ES-I3 (cell line): ENCODE measurements around the gene MRPS12.
"Not testable (repeated sequence)": the region's sequence is repeated elsewhere in the genome, so short reads cannot be mapped to it uniquely, and the experiment has no call there.

Source experiments
- H3K36me3 ChIP-seq: 2 replicates; pipeline ENCODE4 v1.6.1; 2013; ENCODE audit warnings: mild to moderate bottlenecking, low read length, control low read depth, moderate library complexity; ENCODE audit not compliant: insufficient read depth
- H3K4me1 ChIP-seq: 2 replicates; pipeline ENCODE4 v1.6.1; 2013; ENCODE audit warnings: mild to moderate bottlenecking, control low read depth, low read length; ENCODE audit not compliant: insufficient read depth
- H3K9ac ChIP-seq: 2 replicates; pipeline ENCODE4 v1.6.1; 2013; ENCODE audit warnings: low read depth, mild to moderate bottlenecking, low read length, moderate library complexity
- H3K9me3 ChIP-seq: 2 replicates; pipeline ENCODE4 v1.6.1; 2013; ENCODE audit warnings: mild to moderate bottlenecking, low read length, moderate library complexity; ENCODE audit not compliant: control insufficient read depth, insufficient read depth

The MRPS12 gene

DNA sequence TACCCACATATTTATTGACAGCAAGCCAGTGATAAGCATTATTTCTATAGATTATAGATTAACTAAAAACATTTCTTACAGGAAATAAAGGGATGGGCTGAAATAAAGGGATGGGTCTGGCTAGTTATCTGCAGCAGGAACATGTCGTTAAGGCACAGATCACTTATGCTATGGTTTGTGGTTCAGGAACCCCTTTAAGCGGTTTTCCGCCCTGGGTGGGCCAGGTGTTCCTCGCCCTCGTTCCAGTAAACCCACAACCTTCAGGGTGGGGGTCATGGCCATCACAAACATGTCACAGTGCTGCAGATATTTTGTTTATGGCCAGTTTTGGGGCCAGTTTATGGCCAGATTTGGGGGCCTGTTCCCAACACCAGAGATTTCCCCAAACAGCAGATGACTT lies 10.7 kb downstream of the MRPS12 start:
- not testable (repeated sequence) for H3K9ac ChIP-seq, H3K4me1 ChIP-seq, H3K9me3 ChIP-seq, H3K36me3 ChIP-seq

DNA sequence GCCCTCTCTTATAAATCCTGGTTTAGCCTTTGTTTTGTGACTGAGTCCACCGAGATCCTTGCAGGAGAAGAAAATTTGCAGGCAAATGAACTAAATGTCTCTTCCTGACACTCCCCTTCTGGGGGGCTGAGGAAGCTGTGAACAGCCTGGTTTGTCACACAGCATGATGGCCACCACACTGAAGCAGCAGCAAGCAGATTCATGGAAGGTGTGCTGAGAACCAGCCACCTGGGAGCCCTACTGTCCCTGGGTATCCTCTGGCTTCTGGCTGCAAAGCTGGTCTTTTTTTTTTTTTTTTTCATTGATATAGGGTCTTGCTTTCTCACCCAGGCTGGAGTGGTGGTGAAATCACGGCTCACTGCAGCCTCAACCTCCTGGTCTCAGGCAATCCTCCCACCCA lies 11.2 kb downstream of the MRPS12 start:
- no peaks in the 10 kb centered on the region for H3K36me3 ChIP-seq
- no peak overlapping the region for H3K9ac ChIP-seq
- H3K9me3 ChIP-seq: no peaks in the 10 kb centered on the region
- H3K4me1 ChIP-seq: no peaks in the 10 kb centered on the region

DNA sequence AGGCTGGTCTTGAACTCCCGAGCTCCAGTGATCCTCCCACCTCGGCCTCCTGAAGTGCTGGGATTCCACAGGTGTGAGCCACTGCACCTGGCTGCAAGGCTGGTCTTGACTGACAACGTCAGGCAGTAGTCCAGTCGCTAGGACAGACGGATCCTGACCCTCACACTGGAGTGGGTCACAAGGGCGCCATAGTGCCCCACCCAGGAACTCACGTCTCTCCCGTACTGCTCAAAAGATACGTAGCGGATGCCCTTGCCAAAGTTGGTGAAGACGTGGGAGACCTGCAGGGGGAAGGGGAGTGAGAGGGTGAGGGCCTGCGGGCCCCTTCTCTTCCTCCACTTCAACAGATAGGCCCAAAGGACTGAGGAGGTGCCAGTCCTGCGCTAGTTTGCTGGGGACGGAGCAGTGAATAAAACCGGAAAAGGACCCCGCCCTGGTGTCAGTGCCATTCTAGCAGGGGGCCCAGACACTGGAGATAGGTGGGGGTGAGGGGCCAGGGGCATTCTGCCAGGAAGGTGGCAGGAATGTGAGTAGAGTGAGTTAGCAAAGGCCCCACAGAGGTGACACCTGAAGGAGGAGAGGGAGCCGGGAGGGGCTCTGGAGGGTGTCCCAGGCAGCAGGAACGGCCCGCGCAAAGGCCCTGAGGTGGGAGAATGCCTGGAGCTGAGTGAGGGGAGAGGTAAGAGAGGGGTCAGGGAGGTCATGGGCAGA lies 11.9 kb downstream of the MRPS12 start:
- no peaks in the 10 kb centered on the region for H3K36me3 ChIP-seq
- no peak overlapping the region for H3K9ac ChIP-seq
- no peaks in the 10 kb centered on the region for H3K4me1 ChIP-seq
- no peaks in the 10 kb centered on the region for H3K9me3 ChIP-seq

GRCh38 chr19:38944981-38945506 lies 14.3 kb downstream of the MRPS12 start:
- Histone ChIP-seq H3K36me3 (no peaks in the 10 kb centered on the region), H3K4me1 (no peaks in the 10 kb centered on the region), H3K9ac (no peak overlapping the region), H3K9me3 (no peaks in the 10 kb centered on the region)

DNA sequence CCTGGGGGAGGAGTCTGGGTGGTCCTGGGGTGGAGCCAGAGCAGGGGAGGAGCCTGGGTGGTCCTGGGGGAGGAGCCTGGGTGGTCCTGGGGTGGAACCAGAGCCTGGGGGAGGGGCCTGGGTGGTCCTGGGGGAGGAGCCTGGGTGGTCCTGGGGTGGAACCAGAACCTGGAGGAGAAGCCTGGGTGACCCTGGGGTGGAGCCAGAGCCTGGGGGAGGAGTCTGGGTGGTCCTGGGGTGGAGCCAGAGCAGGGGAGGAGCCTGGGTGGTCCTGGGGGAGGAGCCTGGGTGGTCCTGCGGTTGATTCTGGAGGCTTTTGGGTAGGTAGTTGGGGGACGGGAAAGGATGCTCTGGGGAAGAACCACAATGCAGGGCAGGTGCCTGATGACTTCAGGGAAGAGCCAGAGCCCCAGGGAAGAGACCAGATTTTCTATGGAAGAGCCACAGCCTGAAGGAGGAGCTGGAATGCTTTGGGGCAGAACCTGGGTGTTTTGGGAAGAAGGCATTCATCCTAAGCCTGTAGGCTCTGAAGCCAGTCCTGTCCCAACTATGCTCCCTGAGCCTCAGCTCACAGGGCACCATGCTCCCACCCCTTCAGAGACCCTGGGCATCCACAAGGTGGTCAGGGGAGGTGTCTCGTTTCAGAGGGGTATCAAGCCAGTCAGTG lies 15.0 kb downstream of the MRPS12 start:
- H3K36me3 ChIP-seq: no peaks in the 10 kb centered on the region
- no peak overlapping the region for H3K9ac ChIP-seq
- H3K4me1 ChIP-seq: no peaks in the 10 kb centered on the region
- no peaks in the 10 kb centered on the region for H3K9me3 ChIP-seq

GRCh38 chr19:38946229-38947010 lies 15.7 kb downstream of the MRPS12 start:
- Histone ChIP-seq H3K4me1 (no peaks in the 10 kb centered on the region), H3K9me3 (no peaks in the 10 kb centered on the region), H3K9ac (no peak overlapping the region), H3K36me3 (no peaks in the 10 kb centered on the region)

GRCh38 chr19:38949580-38950367 lies 19.0 kb downstream of the MRPS12 start:
- Histone ChIP-seq H3K9me3 (no peaks in the 10 kb centered on the region), H3K9ac (peak overlapping the region; percentile 66), H3K4me1 (no peaks in the 10 kb centered on the region), H3K36me3 (no peaks in the 10 kb centered on the region)

DNA sequence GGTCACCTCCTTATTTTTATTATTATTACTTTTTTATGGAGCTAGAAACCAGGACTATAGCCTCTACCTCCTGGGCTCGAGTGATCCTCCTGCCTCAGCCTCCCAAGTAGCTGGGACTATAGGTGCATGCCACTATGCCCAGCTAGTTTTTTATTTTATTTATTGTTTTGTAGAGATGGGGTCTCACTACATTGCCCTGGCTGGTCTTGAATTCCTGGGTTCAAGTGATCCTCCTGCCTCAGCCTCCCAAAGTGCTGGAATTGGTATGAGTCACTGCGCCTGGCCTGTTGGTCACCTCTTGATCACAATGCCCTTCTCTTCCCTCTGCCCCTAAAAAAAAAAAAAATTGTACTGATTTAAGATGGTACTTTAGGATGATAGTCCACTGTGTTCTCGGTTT lies 20.4 kb downstream of the MRPS12 start:
- Histone ChIP-seq H3K9me3 (no peaks in the 10 kb centered on the region), H3K4me1 (no peaks in the 10 kb centered on the region), H3K9ac (no peak overlapping the region), H3K36me3 (no peaks in the 10 kb centered on the region)

- Histone ChIP-seq H3K4me1 (no peaks in the 10 kb centered on the region), H3K36me3 (no peaks in the 10 kb centered on the region), H3K9ac (no peak overlapping the region; the same call in 1 of the 2 replicates), H3K9me3 (no peaks in the 10 kb centered on the region)
Measured at GRCh38 chr19:38952395-38953165, 21.8 kb downstream of the MRPS12 start.

- no peaks in the 10 kb centered on the region for H3K4me1 ChIP-seq
- H3K36me3 ChIP-seq: no peaks in the 10 kb centered on the region
- no peaks in the 10 kb centered on the region for H3K9me3 ChIP-seq
- no peak overlapping the region for H3K9ac ChIP-seq
Measured at GRCh38 chr19:38953677-38954076, 22.9 kb downstream of the MRPS12 start.

DNA sequence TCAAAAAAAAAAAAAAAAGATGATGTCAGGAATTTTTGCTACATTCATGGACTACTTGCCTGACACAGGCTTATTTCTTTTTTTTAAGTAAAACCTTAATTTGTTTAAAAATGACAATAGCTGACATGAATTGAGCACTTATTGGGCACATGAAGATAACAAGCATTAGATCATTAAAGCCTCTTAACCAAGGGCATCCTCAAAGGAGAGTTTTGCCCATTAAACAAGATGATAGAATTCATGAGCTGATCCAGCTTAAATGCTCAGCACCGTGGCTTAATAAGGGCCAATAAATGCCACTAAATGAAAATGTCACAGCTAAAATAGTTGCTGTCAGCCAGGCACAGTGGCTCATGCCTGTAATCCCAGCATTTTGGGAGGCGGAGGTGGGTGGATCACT lies 25.5 kb downstream of the MRPS12 start:
- Histone ChIP-seq H3K36me3 (no peaks in the 10 kb centered on the region), H3K9ac (no peak overlapping the region), H3K9me3 (no peaks in the 10 kb centered on the region), H3K4me1 (no peaks in the 10 kb centered on the region)

DNA sequence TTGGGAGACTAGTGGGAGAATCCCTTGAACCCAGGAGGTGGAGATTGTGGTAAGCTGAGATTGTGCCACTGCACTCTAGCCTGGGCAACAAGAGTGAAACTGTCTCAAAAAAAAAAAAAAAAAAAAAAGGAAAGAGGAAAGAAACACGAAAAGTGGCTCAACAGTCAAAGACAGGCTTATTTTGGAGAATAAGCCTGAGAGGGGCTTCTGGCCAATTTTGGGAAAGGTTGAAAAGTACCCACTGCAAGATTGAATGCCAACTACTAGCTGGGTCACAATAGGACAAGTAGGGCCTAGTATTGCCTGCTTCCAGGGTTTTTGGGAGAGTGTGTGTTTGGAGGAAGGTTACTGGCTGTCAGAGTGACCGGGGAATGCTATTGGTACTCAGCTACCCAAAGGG lies 27.6 kb downstream of the MRPS12 start:
- Histone ChIP-seq H3K4me1 (peaks cover 3% of the 10 kb centered on the region; the same call in 1 of the 2 replicates), H3K36me3 (no peaks in the 10 kb centered on the region), H3K9me3 (no peaks in the 10 kb centered on the region), H3K9ac (no peak overlapping the region)

DNA sequence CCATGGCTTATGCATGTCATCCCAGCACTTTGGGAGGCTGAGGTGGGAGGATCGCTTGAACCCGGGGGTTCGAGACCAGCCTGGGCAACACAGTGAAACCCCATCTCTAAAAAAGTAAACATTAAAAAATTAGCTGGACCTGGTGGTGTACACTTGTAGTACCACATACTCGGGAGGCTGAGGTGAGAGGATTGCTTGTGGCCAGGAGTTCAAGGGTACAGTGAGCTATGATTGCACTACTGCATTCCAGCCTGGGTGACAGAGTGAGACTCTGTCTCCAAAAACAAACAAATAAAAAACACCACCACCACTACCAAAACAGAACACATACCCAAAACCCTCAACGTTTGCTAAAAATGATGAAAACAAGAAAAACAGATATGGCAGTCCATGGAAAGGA lies 28.9 kb downstream of the MRPS12 start:
- H3K36me3 ChIP-seq: no peaks in the 10 kb centered on the region
- no peak overlapping the region for H3K9ac ChIP-seq
- no peaks in the 10 kb centered on the region for H3K9me3 ChIP-seq
- peaks cover 3% of the 10 kb centered on the region; the same call in 1 of the 2 replicates for H3K4me1 ChIP-seq
